OCI-LY1 (cell line): ENCODE measurements around the gene KCNJ14.

ENCODE experiments used
- H2AFZ ChIP-seq: fragments of 200-600 bp; sonication (generic), shearing (Covaris generic); 2 replicates; pipeline ENCODE4 v1.6.0; 2014; ENCODE audit warnings: antibody characterized with exemption, mild to moderate bottlenecking, low read length
- H3F3A ChIP-seq: fragments of 200-600 bp; sonication (generic), shearing (Covaris generic); 2 replicates; pipeline ENCODE4 v1.6.0; 2014; ENCODE audit warnings: mild to moderate bottlenecking, antibody characterized with exemption, low read length, moderate library complexity; ENCODE audit not compliant: insufficient read depth
- H3K27ac ChIP-seq: fragments of 200-600 bp; sonication (generic); 2 replicates; pipeline ENCODE4 v1.5.1; 2014; ENCODE audit warnings: low read length, mixed run types, mild to moderate bottlenecking, low read depth; ENCODE audit not compliant: poor library complexity, severe bottlenecking
- H3K27me3 ChIP-seq: fragments of 200-600 bp; sonication (generic); 2 replicates; pipeline ENCODE4 v1.6.0; 2014; ENCODE audit warnings: antibody characterized with exemption, mild to moderate bottlenecking, low read length, moderate library complexity; ENCODE audit not compliant: insufficient read depth
- H3K36me3 ChIP-seq: fragments of 200-600 bp; sonication (generic); 2 replicates; pipeline ENCODE4 v1.6.1; 2014; ENCODE audit warnings: mild to moderate bottlenecking, antibody characterized with exemption, low read length, moderate library complexity, mixed read lengths; ENCODE audit not compliant: insufficient read depth
- H3K4me1 ChIP-seq: fragments of 200-600 bp; sonication (generic); 2 replicates; pipeline ENCODE4 v1.5.1; 2014; ENCODE audit warnings: mild to moderate bottlenecking, low read length, moderate library complexity; ENCODE audit not compliant: insufficient read depth, severe bottlenecking
- H3K4me2 ChIP-seq: fragments of 200-600 bp; sonication (generic), shearing (Covaris generic); 2 replicates; pipeline ENCODE4 v1.6.1; 2014; ENCODE audit warnings: low read length
- H3K4me3 ChIP-seq: fragments of 200-600 bp; sonication (generic); 2 replicates; pipeline ENCODE4 v1.5.1; 2014; ENCODE audit warnings: low read length, low read depth, mild to moderate bottlenecking, mixed read lengths; ENCODE audit not compliant: poor library complexity, severe bottlenecking
- H3K79me2 ChIP-seq: fragments of 200-600 bp; shearing (Covaris generic); 2 replicates; pipeline ENCODE4 v1.6.1; 2016; ENCODE audit warnings: mixed run types, low read length, mixed read lengths; ENCODE audit not compliant: insufficient read depth
- H3K9ac ChIP-seq: fragments of 200-600 bp; sonication (generic), shearing (Covaris generic); 2 replicates; pipeline ENCODE4 v1.6.1; 2014; ENCODE audit warnings: mild to moderate bottlenecking, low read length, mixed read lengths
- H3K9me2 ChIP-seq: fragments of 200-600 bp; sonication (generic), shearing (Covaris generic); 2 replicates; pipeline ENCODE4 v1.6.1; 2014; ENCODE audit warnings: low read depth, mild to moderate bottlenecking, low read length, mixed read lengths
- H3K9me3 ChIP-seq: fragments of 200-600 bp; shearing (Covaris generic); 2 replicates; pipeline ENCODE4 v1.6.1; 2014; ENCODE audit warnings: low read length, mixed read lengths
- H4K20me1 ChIP-seq: fragments of 200-600 bp; sonication (generic), shearing (Covaris generic); 2 replicates; pipeline ENCODE4 v1.6.0; 2016; ENCODE audit warnings: mild to moderate bottlenecking, low read length; ENCODE audit not compliant: insufficient read depth
- EZH2 ChIP-seq: fragments of 200-600 bp; sonication (generic), shearing (Covaris generic); IDR thresholded peaks from 2 replicates; pipeline ENCODE4 v1.8.0; 2017; ENCODE audit warnings: borderline replicate concordance, mixed run types, mild to moderate bottlenecking, antibody characterized with exemption, low read length, moderate library complexity, mixed read lengths
- TF ChIP-seq, protein P1 (sequence below): fragments of 200-600 bp; sonication (generic), shearing (Covaris generic); IDR thresholded peaks from 2 replicates; pipeline ENCODE4 v1.5.1; 2017; ENCODE audit warnings: mild to moderate bottlenecking, antibody characterized with exemption, low read length, moderate library complexity, mixed read lengths

KCNJ14 gene

DNA sequence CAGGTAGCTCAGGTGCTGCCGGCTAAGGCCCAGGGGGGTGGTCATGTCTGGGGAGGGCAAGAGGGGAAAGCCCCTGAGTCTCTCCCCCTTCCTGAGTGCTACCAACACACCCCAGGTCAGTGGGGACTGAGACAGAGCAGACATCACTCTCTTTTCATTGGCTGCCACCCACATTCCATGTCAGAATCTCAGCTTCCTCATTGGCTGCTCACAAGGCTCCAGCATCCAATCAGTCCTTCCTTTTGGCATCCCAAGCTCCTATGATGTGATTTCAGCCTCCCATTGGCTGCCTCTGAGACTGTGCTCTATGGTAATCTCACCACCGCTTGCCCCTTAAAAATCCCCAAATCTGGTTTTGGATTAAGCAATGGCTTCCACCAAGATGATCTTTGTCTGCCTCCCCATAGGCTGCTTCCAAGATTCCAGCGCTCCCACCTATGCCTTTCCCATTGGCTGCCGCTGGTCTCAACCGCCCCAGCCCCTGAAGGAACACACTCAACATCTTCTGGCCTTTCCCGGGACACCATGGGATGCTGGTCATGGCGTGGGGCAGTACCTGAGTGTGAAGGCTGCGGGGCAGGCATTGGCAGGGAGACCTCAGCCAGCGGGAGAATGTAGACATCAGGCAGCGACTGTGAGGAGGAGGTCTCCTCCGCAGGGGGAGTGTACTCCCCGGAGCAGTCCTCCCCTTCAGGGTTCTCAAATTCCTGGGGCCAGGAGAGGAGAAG is 54.3 kb downstream of the KCNJ14 start:
- no peaks in the 10 kb centered on the region for H3K36me3 ChIP-seq
- TF ChIP-seq EZH2 = no peak
- TF ChIP-seq, protein P1, sequence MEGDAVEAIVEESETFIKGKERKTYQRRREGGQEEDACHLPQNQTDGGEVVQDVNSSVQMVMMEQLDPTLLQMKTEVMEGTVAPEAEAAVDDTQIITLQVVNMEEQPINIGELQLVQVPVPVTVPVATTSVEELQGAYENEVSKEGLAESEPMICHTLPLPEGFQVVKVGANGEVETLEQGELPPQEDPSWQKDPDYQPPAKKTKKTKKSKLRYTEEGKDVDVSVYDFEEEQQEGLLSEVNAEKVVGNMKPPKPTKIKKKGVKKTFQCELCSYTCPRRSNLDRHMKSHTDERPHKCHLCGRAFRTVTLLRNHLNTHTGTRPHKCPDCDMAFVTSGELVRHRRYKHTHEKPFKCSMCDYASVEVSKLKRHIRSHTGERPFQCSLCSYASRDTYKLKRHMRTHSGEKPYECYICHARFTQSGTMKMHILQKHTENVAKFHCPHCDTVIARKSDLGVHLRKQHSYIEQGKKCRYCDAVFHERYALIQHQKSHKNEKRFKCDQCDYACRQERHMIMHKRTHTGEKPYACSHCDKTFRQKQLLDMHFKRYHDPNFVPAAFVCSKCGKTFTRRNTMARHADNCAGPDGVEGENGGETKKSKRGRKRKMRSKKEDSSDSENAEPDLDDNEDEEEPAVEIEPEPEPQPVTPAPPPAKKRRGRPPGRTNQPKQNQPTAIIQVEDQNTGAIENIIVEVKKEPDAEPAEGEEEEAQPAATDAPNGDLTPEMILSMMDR = no peak
- no peaks in the 10 kb centered on the region for H3F3A ChIP-seq
- no peak overlapping the region for H3K4me2 ChIP-seq
- H3K9me3 ChIP-seq = no peaks in the 10 kb centered on the region
- no peak overlapping the region for H3K9ac ChIP-seq
- no peak overlapping the region for H3K27ac ChIP-seq
- H3K79me2 ChIP-seq = no peaks in the 10 kb centered on the region
- peaks cover 24% of the 10 kb centered on the region for H3K4me1 ChIP-seq
- H3K27me3 ChIP-seq = no peaks in the 10 kb centered on the region
- H2AFZ ChIP-seq = no peak overlapping the region
- no peaks in the 10 kb centered on the region for H4K20me1 ChIP-seq
- no peak overlapping the region for H3K4me3 ChIP-seq
- no peaks in the 10 kb centered on the region for H3K9me2 ChIP-seq

DNA sequence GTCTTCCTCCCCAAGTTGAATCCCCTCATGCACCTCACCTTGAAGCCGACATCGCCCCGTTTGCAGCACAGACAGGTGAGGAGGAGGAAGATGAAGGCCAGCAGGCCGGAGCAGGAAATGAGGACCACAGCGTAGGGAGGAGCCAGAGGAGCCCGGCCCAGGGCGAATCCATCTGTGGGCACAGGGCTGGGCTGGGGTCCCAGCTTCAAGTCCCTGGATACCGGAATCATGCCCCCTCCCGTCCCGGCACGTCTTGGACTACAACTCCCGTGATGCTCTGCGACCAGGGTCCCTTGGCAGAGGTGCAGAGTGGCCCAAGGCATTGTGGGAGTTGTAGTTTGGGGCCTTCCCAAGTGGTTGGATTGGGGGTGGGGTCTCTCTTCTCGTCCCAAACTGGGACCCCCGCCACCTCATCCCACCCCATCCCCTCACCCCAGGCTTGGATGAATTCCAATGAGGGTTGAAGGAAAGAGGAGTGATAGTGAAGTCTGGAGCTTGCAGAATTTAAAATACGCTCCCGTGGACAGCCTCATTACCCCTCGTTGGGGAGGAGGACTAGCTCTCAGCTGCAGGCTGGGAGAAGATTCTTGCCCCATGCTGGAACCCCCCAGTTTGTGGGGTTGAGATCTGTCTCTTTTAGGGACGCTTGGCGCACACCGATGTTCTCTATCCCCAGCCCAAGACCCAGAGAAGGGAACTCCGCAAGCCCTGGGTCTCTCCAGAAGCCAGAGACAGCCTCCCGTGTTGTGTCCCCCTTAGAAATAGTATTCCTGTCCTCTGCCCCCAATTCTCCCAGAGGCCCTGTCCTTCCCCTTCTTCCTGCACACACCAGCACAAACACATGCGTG is 55.3 kb downstream of the KCNJ14 start:
- Histone ChIP-seq H3K79me2 (no peaks in the 10 kb centered on the region), H2AFZ (no peak overlapping the region), H3K27ac (no peak overlapping the region), H3K4me3 (peak overlapping the region; percentile 10), H3K9me3 (no peaks in the 10 kb centered on the region), H4K20me1 (no peaks in the 10 kb centered on the region), H3K9ac (no peak overlapping the region), H3K4me1 (peaks cover 24% of the 10 kb centered on the region), H3K36me3 (no peaks in the 10 kb centered on the region), H3K27me3 (no peaks in the 10 kb centered on the region), H3K4me2 (peak overlapping the region; percentile 22; the same call in 1 of the 2 replicates), H3F3A (no peaks in the 10 kb centered on the region), H3K9me2 (no peaks in the 10 kb centered on the region)
- TF ChIP-seq, protein P1 = no peak
- TF ChIP-seq EZH2 = no peak

DNA sequence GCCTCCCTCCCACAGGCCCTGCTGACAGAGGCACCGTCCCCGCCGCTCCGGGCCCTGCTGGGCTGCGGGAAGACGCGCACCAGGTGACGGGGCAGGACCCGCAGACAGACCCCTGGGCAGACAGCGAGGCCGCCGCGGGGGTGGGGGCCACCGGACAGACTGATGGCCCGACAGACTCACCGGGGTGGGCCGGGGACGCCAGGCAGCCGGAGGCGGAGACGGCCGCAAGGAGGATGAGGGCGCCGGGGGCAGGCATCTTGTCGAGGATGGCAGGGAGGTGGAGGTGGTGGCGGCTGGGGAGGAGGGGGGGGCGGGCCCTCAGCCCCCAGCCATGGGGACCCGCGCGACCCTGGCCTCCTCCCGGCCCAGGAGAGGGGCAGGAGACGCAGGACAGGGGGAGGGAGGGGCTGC is 56.0 kb downstream of the KCNJ14 start:
- Histone ChIP-seq H3K4me2 (0 out of 2 replicates have a peak overlapping the region, but pooled peaks have one; percentile 13), H3F3A (no peaks in the 10 kb centered on the region), H3K79me2 (no peaks in the 10 kb centered on the region), H3K27ac (no peak overlapping the region), H3K4me3 (peak overlapping the region; percentile 22), H3K4me1 (peaks cover 24% of the 10 kb centered on the region), H3K9ac (no peak overlapping the region), H3K9me3 (no peaks in the 10 kb centered on the region), H3K27me3 (no peaks in the 10 kb centered on the region), H4K20me1 (no peaks in the 10 kb centered on the region), H3K36me3 (no peaks in the 10 kb centered on the region), H2AFZ (no peak overlapping the region), H3K9me2 (no peaks in the 10 kb centered on the region)
- TF ChIP-seq, protein P1 = no peak
- no peak for TF ChIP-seq EZH2
